Upper lobe of left lung (tissue), 6 donors: ENCODE data around the gene RPL7L1. TPM values are rescaled to one million over a fixed set of nuclear protein-coding genes. Genes with fewer than 3 reads are reported as not detected.

ENCODE experiments used
- ATAC-seq, 2 donors: fragments of 200-7000 bp; cut with Tn5 transposase; one replicate each; pipeline ENCODE4 v1.9.1; 2022; ENCODE audit warnings: mild to moderate bottlenecking in 2 of 2, moderate library complexity in 2 of 2; ENCODE audit not compliant: low FRiP score in 2 of 2
- DNase-seq, 2 donors: peaks; one replicate each; pipeline ENCODE4 v3.0.0-alpha.2; 2019 to 2020
- H3K27ac ChIP-seq, 4 donors: fragments of 200-600 bp; sonication (generic); one replicate each; pipeline ENCODE4 v1.5.1; 2016 to 2019
- H3K27me3 ChIP-seq, 4 donors: fragments of 200-600 bp; sonication (generic); one replicate each; pipeline ENCODE4 v1.5.1; 2017 to 2019
- H3K36me3 ChIP-seq, 4 donors: fragments of 200-600 bp; sonication (generic); one replicate each; pipeline ENCODE4 v1.5.1; 2016 to 2019
- H3K4me1 ChIP-seq, 4 donors: fragments of 200-600 bp; sonication (generic); one replicate each; pipeline ENCODE4 v1.5.1; 2018 to 2019
- H3K4me3 ChIP-seq, 4 donors: fragments of 200-600 bp; sonication (generic); one replicate each; pipeline ENCODE4 v1.5.1; 2017 to 2019; ENCODE audit warnings: mild to moderate bottlenecking in 2 of 4, moderate library complexity in 1 of 4
- H3K9me3 ChIP-seq, 4 donors: fragments of 200-600 bp; sonication (generic); one replicate each; pipeline ENCODE4 v1.5.1; 2018 to 2019
- EP300 ChIP-seq, 4 donors: sonication (generic); formaldehyde crosslinking; IDR thresholded peaks; one replicate each; pipeline ENCODE4 v1.5.1; 2017; ENCODE audit warnings: antibody characterized with exemption in 4 of 4, control low read depth in 2 of 4
- POLR2A ChIP-seq, 4 donors: fragments of 450-650 bp; IDR thresholded peaks; one replicate each; pipeline ENCODE4 v1.5.1; 2016 to 2017; ENCODE audit warnings: antibody characterized with exemption in 4 of 4, mild to moderate bottlenecking in 2 of 4
- POLR2AphosphoS5 ChIP-seq, 2 donors: sonication (generic); formaldehyde crosslinking; IDR thresholded peaks; one replicate each; pipeline ENCODE4 v1.5.1; 2017; ENCODE audit warnings: antibody characterized with exemption in 2 of 2
- WGBS, 2 donors: methylation state at CpG; one replicate each; pipeline ENCODE4 v1.1.5; 2017 to 2018; 5-methylcytosine and 5-hydroxymethylcytosine counted together
- total RNA-seq, 6 donors: library from RNA; depleted of rRNA in 4 of 6; stranded (reverse); fragments of >200 nt in 4 of 6; gene quantifications; one replicate each; pipeline versions ENCODE4 v1.1.0 to v1.2.1, GENCODE V29; 2016 to 2021
- TF ChIP-seq, protein P1 (sequence below), 6 experiments: fragments of 450-650 bp in 4 of 6; fragments of 200-600 bp in 2 of 6; sonication (generic) in 2 of 6; IDR thresholded peaks; one replicate each; pipeline ENCODE4 v1.5.1; 2016 to 2019; ENCODE audit warnings: antibody characterized with exemption in 6 of 6
- donor health status: DM: no; HTN: no; CAD: no; lungs with moderate emphysema.
- donor health status: DM: no; HTN: yes; CAD: no; lungs with severe emphysema.

The RPL7L1 gene
- total RNA-seq, 6 donors from 2014 or later, result 41.7 to 81.5 (median 58.2) TPM

DNA sequence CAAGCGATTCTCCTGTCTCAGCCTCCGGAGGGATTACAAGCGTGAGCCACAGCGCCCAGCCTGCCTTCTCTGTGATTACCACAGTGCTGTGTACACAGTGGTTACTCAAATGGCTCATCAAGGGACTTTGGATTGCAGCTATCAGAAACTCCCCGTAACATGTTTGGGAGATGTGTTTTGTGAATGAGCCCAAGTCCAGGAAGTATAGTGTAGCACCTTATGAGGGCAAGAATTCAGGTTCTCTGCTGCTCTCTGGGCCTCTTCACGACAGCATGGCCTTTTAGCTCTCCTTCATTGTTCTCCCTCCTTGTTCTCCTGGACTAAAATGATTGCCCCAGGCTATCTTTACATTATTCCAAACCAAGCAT, 34.1 kb upstream of the RPL7L1 start:
- TF ChIP-seq POLR2A (IDR thresholded peaks at IDR 0.05), result no peak
- TF ChIP-seq EP300 (IDR thresholded peaks at IDR 0.05), result no peak
- TF ChIP-seq POLR2AphosphoS5 (IDR thresholded peaks at IDR 0.05), result no peak
- TF ChIP-seq, protein P1, sequence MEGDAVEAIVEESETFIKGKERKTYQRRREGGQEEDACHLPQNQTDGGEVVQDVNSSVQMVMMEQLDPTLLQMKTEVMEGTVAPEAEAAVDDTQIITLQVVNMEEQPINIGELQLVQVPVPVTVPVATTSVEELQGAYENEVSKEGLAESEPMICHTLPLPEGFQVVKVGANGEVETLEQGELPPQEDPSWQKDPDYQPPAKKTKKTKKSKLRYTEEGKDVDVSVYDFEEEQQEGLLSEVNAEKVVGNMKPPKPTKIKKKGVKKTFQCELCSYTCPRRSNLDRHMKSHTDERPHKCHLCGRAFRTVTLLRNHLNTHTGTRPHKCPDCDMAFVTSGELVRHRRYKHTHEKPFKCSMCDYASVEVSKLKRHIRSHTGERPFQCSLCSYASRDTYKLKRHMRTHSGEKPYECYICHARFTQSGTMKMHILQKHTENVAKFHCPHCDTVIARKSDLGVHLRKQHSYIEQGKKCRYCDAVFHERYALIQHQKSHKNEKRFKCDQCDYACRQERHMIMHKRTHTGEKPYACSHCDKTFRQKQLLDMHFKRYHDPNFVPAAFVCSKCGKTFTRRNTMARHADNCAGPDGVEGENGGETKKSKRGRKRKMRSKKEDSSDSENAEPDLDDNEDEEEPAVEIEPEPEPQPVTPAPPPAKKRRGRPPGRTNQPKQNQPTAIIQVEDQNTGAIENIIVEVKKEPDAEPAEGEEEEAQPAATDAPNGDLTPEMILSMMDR (IDR thresholded peaks at IDR 0.05), result no peak
- ATAC-seq (no peak), DNase-seq (no peak)
- peaks cover 0 to 3% (median 0%) of the 10 kb centered on the region in 4 donors for H3K4me1 ChIP-seq
- WGBS, 2 donors, result 95 to 96% methylated on average over 6 of the region's 6 CpGs
- H3K27ac ChIP-seq, result no peak overlapping the region
- no peak overlapping the region for H3K4me3 ChIP-seq
- H3K9me3 ChIP-seq, result no peaks in the 10 kb centered on the region
- peaks cover 0 to 8% (median 5%) of the 10 kb centered on the region in 4 donors for H3K36me3 ChIP-seq
- no peaks in the 10 kb centered on the region for H3K27me3 ChIP-seq

DNA sequence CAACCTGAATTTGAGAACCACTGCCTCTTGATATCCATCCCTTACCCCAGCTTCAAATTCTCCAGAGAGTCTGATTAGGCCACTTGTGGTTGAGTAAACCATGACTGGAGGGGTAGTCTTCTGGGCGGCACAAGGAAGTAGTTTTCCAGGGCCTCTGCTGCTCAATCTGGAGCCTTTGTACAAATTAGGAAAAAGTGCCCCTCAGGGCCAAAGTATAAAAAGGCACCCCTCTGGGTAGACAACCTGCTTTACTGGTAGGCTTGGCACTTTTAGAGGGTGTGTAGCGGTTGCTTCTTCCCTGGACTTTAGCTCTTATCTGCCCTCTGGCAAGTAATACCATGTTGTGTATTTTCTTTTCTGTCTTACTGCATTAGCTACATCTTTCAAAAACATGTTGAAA, 32.9 kb upstream of the RPL7L1 start:
- WGBS, 2 donors, result 75 to 92% methylated on average over 2 of the region's 2 CpGs
- H3K4me3 ChIP-seq, result no peak overlapping the region
- ATAC-seq (no peak), DNase-seq (no peak)
- peaks cover 0 to 8% (median 6%) of the 10 kb centered on the region in 4 donors for H3K36me3 ChIP-seq
- H3K9me3 ChIP-seq, result no peaks in the 10 kb centered on the region
- H3K4me1 ChIP-seq, result peaks cover 0 to 3% (median 0%) of the 10 kb centered on the region in 4 donors
- H3K27ac ChIP-seq, result no peak overlapping the region
- TF ChIP-seq, protein P1 (IDR thresholded peaks at IDR 0.05), result no peak
- no peak for TF ChIP-seq POLR2A (IDR thresholded peaks at IDR 0.05)
- no peak for TF ChIP-seq POLR2AphosphoS5 (IDR thresholded peaks at IDR 0.05)
- no peak for TF ChIP-seq EP300 (IDR thresholded peaks at IDR 0.05)
- H3K27me3 ChIP-seq, result no peaks in the 10 kb centered on the region

DNA sequence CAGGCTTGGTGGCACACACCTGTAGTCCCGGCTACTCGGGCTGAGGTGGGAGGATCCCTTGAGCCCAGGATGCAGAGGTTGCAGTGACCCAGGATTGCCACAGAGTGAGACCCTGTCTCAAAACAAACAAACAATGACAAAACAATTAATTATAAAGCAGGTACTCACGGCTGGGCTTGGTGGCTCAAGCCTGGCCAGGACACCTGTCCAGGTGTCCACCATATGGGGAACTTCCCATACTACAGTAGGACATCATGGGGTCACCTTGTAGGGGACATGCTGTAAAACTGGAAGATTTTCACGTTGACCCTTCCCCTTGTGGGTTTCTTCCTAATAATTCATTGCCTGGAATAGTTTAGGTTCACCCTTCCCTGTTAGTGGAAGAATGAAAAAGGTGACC, 30.7 kb upstream of the RPL7L1 start:
- Histone ChIP-seq H3K4me1 (peaks cover 0 to 3% (median 0%) of the 10 kb centered on the region in 4 donors), H3K27ac (no peak overlapping the region), H3K27me3 (no peaks in the 10 kb centered on the region), H3K9me3 (no peaks in the 10 kb centered on the region), H3K4me3 (no peak overlapping the region), H3K36me3 (peaks cover 4 to 30% (median 17%) of the 10 kb centered on the region in 4 donors)
- no peak for ATAC-seq
- TF ChIP-seq EP300 (IDR thresholded peaks at IDR 0.05), result no peak
- TF ChIP-seq POLR2A (IDR thresholded peaks at IDR 0.05), result no peak
- no peak for TF ChIP-seq POLR2AphosphoS5 (IDR thresholded peaks at IDR 0.05)
- TF ChIP-seq, protein P1 (IDR thresholded peaks at IDR 0.05), result no peak
- DNase-seq, result no peak
- 85 to 89% methylated on average over 4 of the region's 4 CpGs for WGBS, 2 donors

DNA sequence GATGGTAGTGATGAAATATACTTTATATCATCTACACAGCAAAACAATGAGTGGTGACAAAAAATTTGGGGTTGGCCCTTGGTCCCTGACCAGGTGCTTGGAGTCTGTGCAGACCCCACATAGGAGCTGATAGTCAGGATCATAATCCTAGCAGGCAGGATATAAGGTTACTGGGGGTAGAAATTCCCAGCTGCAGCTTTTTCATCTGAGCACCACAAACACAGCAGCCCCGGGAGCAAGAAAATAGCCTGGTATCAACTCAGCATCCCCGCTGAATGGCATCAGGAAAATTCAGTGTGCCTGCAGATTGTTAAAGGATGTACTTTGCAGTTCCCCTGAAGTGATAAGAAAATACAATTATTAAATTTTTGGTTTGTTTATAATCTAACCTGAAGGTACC, 27.8 kb upstream of the RPL7L1 start:
- no peak for DNase-seq
- H3K4me1 ChIP-seq, result no peaks in the 10 kb centered on the region
- H3K27ac ChIP-seq, result no peak overlapping the region
- H3K36me3 ChIP-seq, result peaks cover 13 to 51% (median 39%) of the 10 kb centered on the region in 4 donors
- WGBS, 2 donors, result 100% methylated on average over 2 of the region's 2 CpGs
- no peak for ATAC-seq
- no peaks in the 10 kb centered on the region for H3K9me3 ChIP-seq
- no peak overlapping the region for H3K4me3 ChIP-seq
- H3K27me3 ChIP-seq, result no peaks in the 10 kb centered on the region
- no peak for TF ChIP-seq POLR2AphosphoS5 (IDR thresholded peaks at IDR 0.05)
- no peak for TF ChIP-seq EP300 (IDR thresholded peaks at IDR 0.05)
- TF ChIP-seq, protein P1 (IDR thresholded peaks at IDR 0.05), result no peak
- TF ChIP-seq POLR2A (IDR thresholded peaks at IDR 0.05), result no peak

DNA sequence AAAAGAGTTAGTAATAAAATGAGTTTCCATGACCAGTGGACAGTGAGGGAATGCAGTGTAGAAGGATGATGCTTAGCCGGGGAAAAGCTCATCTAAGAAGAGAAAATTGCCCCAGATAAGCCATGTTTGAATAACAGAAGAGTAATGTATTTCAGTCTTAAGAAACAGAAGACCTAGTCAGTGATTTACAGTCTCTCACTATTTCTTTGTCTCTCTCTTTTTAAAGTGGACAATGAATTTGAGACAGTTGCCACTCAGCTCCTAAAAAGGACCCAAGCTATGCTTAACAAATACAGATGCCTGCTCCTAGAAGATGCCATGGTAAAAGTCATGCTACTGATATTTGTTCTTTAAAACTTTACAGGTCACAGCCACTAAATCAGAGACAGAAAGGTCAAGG, 19.4 kb upstream of the RPL7L1 start:
- ATAC-seq (no peak), DNase-seq (no peak)
- no peaks in the 10 kb centered on the region for H3K4me1 ChIP-seq
- TF ChIP-seq EP300 (IDR thresholded peaks at IDR 0.05) (no peak), POLR2AphosphoS5 (IDR thresholded peaks at IDR 0.05) (no peak), POLR2A (IDR thresholded peaks at IDR 0.05) (no peak)
- TF ChIP-seq, protein P1 (IDR thresholded peaks at IDR 0.05), result no peak
- WGBS, 2 donors, result 91 to 95% methylated on average over 1 of the region's 1 CpG
- no peaks in the 10 kb centered on the region for H3K9me3 ChIP-seq
- H3K36me3 ChIP-seq, result peaks cover 46 to 99% (median 95%) of the 10 kb centered on the region in 4 donors
- H3K27me3 ChIP-seq, result no peaks in the 10 kb centered on the region
- no peak overlapping the region for H3K4me3 ChIP-seq
- no peak overlapping the region for H3K27ac ChIP-seq
